ENCODE data around the gene CPNE8. TPM values are rescaled to one million over a fixed set of nuclear protein-coding genes. Genes with fewer than 3 reads are reported as not detected.

The CPNE8 gene
- total and polyA plus RNA-seq, 2 of the 4 experiments (the other 2 are of a cell fraction): not detected

GRCh38 chr12:38628288-38628687, 277.1 kb downstream of the CPNE8 start:
- no peak for TF ChIP-seq FOS (IDR thresholded peaks at IDR 0.05; ENCODE audit: low read depth, low read length)
- no peak for TF ChIP-seq POLR2A (IDR thresholded peaks at IDR 0.05; ENCODE audit: low read depth, low read length)
- no peak for TF ChIP-seq MAZ (IDR thresholded peaks at IDR 0.05; ENCODE audit: borderline replicate concordance, low read depth, low read length)
- no peak for TF ChIP-seq RAD21 (IDR thresholded peaks at IDR 0.05; ENCODE audit: low read length)
- no peak for TF ChIP-seq RCOR1 (IDR thresholded peaks at IDR 0.05; ENCODE audit: insufficient replicate concordance, low read length)
- TF ChIP-seq RFX5 (IDR thresholded peaks at IDR 0.05; ENCODE audit: low read depth, low read length): no peak
- no peak for TF ChIP-seq USF2 (IDR thresholded peaks at IDR 0.05; ENCODE audit: low read depth, low read length)
- TF ChIP-seq BHLHE40 (IDR thresholded peaks at IDR 0.05; ENCODE audit: low read depth, low read length): no peak
- TF ChIP-seq MAFK (IDR thresholded peaks at IDR 0.05; ENCODE audit: low read depth, low read length): no peak
- TF ChIP-seq CTCF (conservative IDR thresholded peaks at IDR 0.05; ENCODE audit: low read depth, low read length): no peak
- TF ChIP-seq CEBPB (IDR thresholded peaks at IDR 0.05; ENCODE audit: low read depth, low read length): no peak
- TF ChIP-seq ELK1 (IDR thresholded peaks at IDR 0.05; ENCODE audit: borderline replicate concordance, low read depth, low read length): no peak
- TF ChIP-seq SMC3 (IDR thresholded peaks at IDR 0.05; ENCODE audit: low read depth, low read length): no peak

More at GRCh38 chr12:38628288-38628687, 277.1 kb downstream of the CPNE8 start:
- H2AFZ ChIP-seq (replicated peaks; ENCODE audit: low read length, poor library complexity): no peak overlapping the region
- ATAC-seq (ENCODE audit: low read depth) (no peak), DNase-seq (no peak)
- no peak overlapping the region for H2BK20ac ChIP-seq (ENCODE audit: low read depth, low read length)
- no peak overlapping the region for H2BK120ac ChIP-seq (ENCODE audit: low read depth, low read length)
- CTCF ChIA-PET: no interaction called here
- no peaks in the 10 kb centered on the region for H3K79me1 ChIP-seq (ENCODE audit: low read depth in 1 of 2, low read length in 2 of 2)
- H3K4me2 ChIP-seq (ENCODE audit: low read depth, low read length): no peak overlapping the region
- no peak overlapping the region for H2BK15ac ChIP-seq (ENCODE audit: low read depth, low read length)
- no peaks in the 10 kb centered on the region for H3K9me3 ChIP-seq (ENCODE audit: control insufficient read depth, insufficient read depth, low read length)
- in situ Hi-C loops (cut with MboI; ENCODE audit: low sequenced_read_pairs) (no loop called here), dilution Hi-C loops (cut with HindIII; ENCODE audit: low sequenced_read_pairs, unreplicated experiment) (no loop called here), intact Hi-C loops (cut with micrococcal nuclease) (no loop called here)
- H3K4ac ChIP-seq (ENCODE audit: low read depth, low read length): no peak overlapping the region
- H4K8ac ChIP-seq (ENCODE audit: low read depth in 2 of 2, low read length in 2 of 2): no peak overlapping the region
- H3K4me1 ChIP-seq (ENCODE audit: control insufficient read depth, insufficient read depth, low read length): no peaks in the 10 kb centered on the region
- H3K14ac ChIP-seq (replicated peaks; ENCODE audit: low read depth, low read length): no peak overlapping the region
- no peak overlapping the region for H3K56ac ChIP-seq (ENCODE audit: extremely low read depth, insufficient read depth, low read length)
- no peak overlapping the region for H2BK5ac ChIP-seq (ENCODE audit: low read depth, low read length, poor library complexity, severe bottlenecking)
- H3K36me3 ChIP-seq (ENCODE audit: control insufficient read depth, insufficient read depth, low read length): no peaks in the 10 kb centered on the region
- POLR2A ChIA-PET (ENCODE audit: unreplicated experiment): no interaction called here
- H4K5ac ChIP-seq (ENCODE audit: low read depth, low read length): no peak overlapping the region
- no peak overlapping the region for H2AK5ac ChIP-seq (ENCODE audit: low read depth, low read length)
- H3K4me3 ChIP-seq (ENCODE audit: insufficient read depth, low read depth, low read length): no peak overlapping the region
- H3K9ac ChIP-seq (ENCODE audit: low read depth, low read length): no peak overlapping the region
- H4K91ac ChIP-seq (ENCODE audit: insufficient read depth, low read depth, low read length): no peak overlapping the region
- H3K23ac ChIP-seq (ENCODE audit: low read depth, low read length): no peak overlapping the region
- no peaks in the 10 kb centered on the region for H3K27me3 ChIP-seq (ENCODE audit: control insufficient read depth, insufficient read depth, low read length)
- no peaks in the 10 kb centered on the region for H4K20me1 ChIP-seq (ENCODE audit: insufficient read depth, low read length)
- H2AK9ac ChIP-seq (replicated peaks; ENCODE audit: low read depth, low read length, poor library complexity): no peak overlapping the region
- H3K9me1 ChIP-seq (ENCODE audit: insufficient read depth, low read length): no peaks in the 10 kb centered on the region
- no peak overlapping the region for H3K18ac ChIP-seq (ENCODE audit: low read depth, low read length)
- no TSS peak for BruUV-seq (replicated peaks)
- no peak overlapping the region for H3K27ac ChIP-seq (ENCODE audit: insufficient read depth, low read length)
